A673 (cell line): ENCODE results near the gene GCFC2. TPM values are rescaled to one million over a fixed set of nuclear protein-coding genes. Genes with fewer than 3 reads are reported as not detected.

Experiments used
- Bru-seq: library from RNA; stranded (reverse); fragments of 400-500 nt; gene quantifications from one replicate; lab custom pipeline; 2021; lab: Mats Ljungman, UMichigan
- BruChase-seq, 2 experiments: library from RNA; stranded (reverse); fragments of 400-500 nt; gene quantifications; one replicate each; lab custom pipeline; 2021; lab: Mats Ljungman, UMichigan
- BruUV-seq: library from RNA; stranded (reverse); fragments of 400-500 nt; replicated peaks from 2 replicates; lab custom pipeline; 2021; lab: Mats Ljungman, UMichigan
- CTCF ChIA-PET: fragments of 300-600 bp; sonication (Branson Sonifier 250); formaldehyde crosslinking; loops from one replicate; lab custom pipeline; 2022; ENCODE audit warnings: antibody characterized with exemption; lab: Charles Lee
- POLR2A ChIA-PET: fragments of 300-600 bp; sonication (Branson Sonifier 250); formaldehyde crosslinking; loops from one replicate; lab custom pipeline; 2022; ENCODE audit warnings: antibody characterized with exemption; ENCODE audit not compliant: low non-redundant PET; lab: Charles Lee
- DNase-seq: peaks from one replicate; pipeline ENCODE4 v3.0.0-alpha.2; 2015; ENCODE audit warnings: low spot score
- H3K27ac ChIP-seq: fragments of 200-600 bp; sonication (generic); 2 replicates; pipeline ENCODE4 v1.5.1; 2016; ENCODE audit warnings: mixed run types, low read depth, mild to moderate bottlenecking, mixed read lengths, antibody characterized with exemption, low read length; ENCODE audit not compliant: poor library complexity, severe bottlenecking
- H3K27me3 ChIP-seq: fragments of 200-600 bp; sonication (generic); replicated peaks from 2 replicates; pipeline ENCODE4 v1.6.1; 2017; ENCODE audit warnings: mixed run types, low read depth, mild to moderate bottlenecking, mixed read lengths, antibody characterized with exemption, low read length; ENCODE audit not compliant: insufficient read depth, poor library complexity
- H3K36me3 ChIP-seq: fragments of 200-600 bp; sonication (generic); 2 replicates; pipeline ENCODE4 v1.6.1; 2016; ENCODE audit warnings: mixed run types, mild to moderate bottlenecking, mixed read lengths, antibody characterized with exemption, low read length; ENCODE audit not compliant: insufficient read depth, poor library complexity, severe bottlenecking
- H3K4me1 ChIP-seq: fragments of 200-600 bp; sonication (generic); 2 replicates; pipeline ENCODE4 v1.6.1; 2017; ENCODE audit warnings: mixed run types, mild to moderate bottlenecking, mixed read lengths, antibody characterized with exemption, low read length; ENCODE audit not compliant: insufficient read depth, poor library complexity, severe bottlenecking
- H3K4me3 ChIP-seq: fragments of 200-600 bp; sonication (generic); 2 replicates; pipeline ENCODE4 v1.5.1; 2016; ENCODE audit warnings: low read depth, mixed run types, mild to moderate bottlenecking, mixed read lengths, low read length; ENCODE audit not compliant: poor library complexity, severe bottlenecking
- H3K9me3 ChIP-seq: fragments of 200-600 bp; sonication (generic); 2 replicates; pipeline ENCODE4 v1.6.1; 2016; ENCODE audit warnings: mixed run types, low read depth, mild to moderate bottlenecking, mixed read lengths, antibody characterized with exemption, low read length; ENCODE audit not compliant: poor library complexity, severe bottlenecking
- EZH2 ChIP-seq: fragments of 200-600 bp; sonication (generic); IDR thresholded peaks from 2 replicates; pipeline ENCODE4 v1.6.1; 2017; ENCODE audit warnings: borderline replicate concordance, low read depth, mild to moderate bottlenecking, mixed read lengths, antibody characterized with exemption, low read length; ENCODE audit not compliant: poor library complexity, severe bottlenecking
- intact Hi-C: fragments of 100-400 bp; cut with micrococcal nuclease; formaldehyde crosslinking; loops from one replicate; pipeline ENCODE4 v1.10.0; 2022; ENCODE audit not compliant: unreplicated experiment
- long read RNA-seq: library from polyadenylated mRNA; stranded (forward); transcript quantifications from one replicate; pipeline ENCODE4 v2.0.0, GENCODE V29; 2022
- total RNA-seq: library from RNA; stranded (reverse); gene quantifications from 2 replicates; pipeline ENCODE4 v1.2.3, GENCODE V29; 2021
- TF ChIP-seq, protein P1 (sequence below): fragments of 300-800, 200-600 bp; sonication (generic); conservative IDR thresholded peaks from 2 replicates; pipeline ENCODE4 v1.5.1; 2017; ENCODE audit warnings: low read depth, mild to moderate bottlenecking, antibody characterized with exemption, low read length, moderate library complexity, mixed read lengths

The GCFC2 gene
- 40.2 and 42.2 TPM in 2 replicates for total RNA-seq
- percentile 88 among the genes with signal in this experiment for Bru-seq, nascent RNA
- percentile 83 among the genes with signal in this experiment for BruChase-seq, experiment 1, labeled RNA remaining after a 2-hour chase
- BruChase-seq, experiment 2, labeled RNA remaining after a 6-hour chase: percentile 74 among the genes with signal in this experiment
- long read RNA-seq, full-length matches to known transcripts: 64 of 131 reads
- long read RNA-seq, partial matches to known transcripts: 9 of 131 reads
- long read RNA-seq, other reads (novel, unspliced or antisense): 58 of 131 reads

- ChIA-PET POLR2A (interaction anchor here (0.6 kb wide), 1 partner anchor 121 kb away, joined by 4 read pairs; no protein-coding TSS in a partner anchor), CTCF (no interaction called here)
- H3K36me3 ChIP-seq: peaks cover 8% of the 10 kb centered on the region
- H3K4me3 ChIP-seq: peak within 1 kb of the TSS; percentile 62
- intact Hi-C loops: no loop called here
- BruUV-seq: no TSS peak
- TF ChIP-seq, protein P1, sequence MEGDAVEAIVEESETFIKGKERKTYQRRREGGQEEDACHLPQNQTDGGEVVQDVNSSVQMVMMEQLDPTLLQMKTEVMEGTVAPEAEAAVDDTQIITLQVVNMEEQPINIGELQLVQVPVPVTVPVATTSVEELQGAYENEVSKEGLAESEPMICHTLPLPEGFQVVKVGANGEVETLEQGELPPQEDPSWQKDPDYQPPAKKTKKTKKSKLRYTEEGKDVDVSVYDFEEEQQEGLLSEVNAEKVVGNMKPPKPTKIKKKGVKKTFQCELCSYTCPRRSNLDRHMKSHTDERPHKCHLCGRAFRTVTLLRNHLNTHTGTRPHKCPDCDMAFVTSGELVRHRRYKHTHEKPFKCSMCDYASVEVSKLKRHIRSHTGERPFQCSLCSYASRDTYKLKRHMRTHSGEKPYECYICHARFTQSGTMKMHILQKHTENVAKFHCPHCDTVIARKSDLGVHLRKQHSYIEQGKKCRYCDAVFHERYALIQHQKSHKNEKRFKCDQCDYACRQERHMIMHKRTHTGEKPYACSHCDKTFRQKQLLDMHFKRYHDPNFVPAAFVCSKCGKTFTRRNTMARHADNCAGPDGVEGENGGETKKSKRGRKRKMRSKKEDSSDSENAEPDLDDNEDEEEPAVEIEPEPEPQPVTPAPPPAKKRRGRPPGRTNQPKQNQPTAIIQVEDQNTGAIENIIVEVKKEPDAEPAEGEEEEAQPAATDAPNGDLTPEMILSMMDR: peak; percentile 52
- no peak for TF ChIP-seq EZH2
- peak within 1 kb of the TSS; percentile 96 for H3K27ac ChIP-seq
- no peaks in the 10 kb centered on the region for H3K9me3 ChIP-seq
- H3K4me1 ChIP-seq: no peaks in the 10 kb centered on the region
- peak; percentile 90 for DNase-seq
- no peaks in the 10 kb centered on the region for H3K27me3 ChIP-seq
Observed at GRCh38 chr2:75710577-75711253, at the start of gene GCFC2. TSS of gene GCFC2 (minus strand) at chr2:75710915. CDS start at chr2:75710855, 60 bp downstream.

DNA sequence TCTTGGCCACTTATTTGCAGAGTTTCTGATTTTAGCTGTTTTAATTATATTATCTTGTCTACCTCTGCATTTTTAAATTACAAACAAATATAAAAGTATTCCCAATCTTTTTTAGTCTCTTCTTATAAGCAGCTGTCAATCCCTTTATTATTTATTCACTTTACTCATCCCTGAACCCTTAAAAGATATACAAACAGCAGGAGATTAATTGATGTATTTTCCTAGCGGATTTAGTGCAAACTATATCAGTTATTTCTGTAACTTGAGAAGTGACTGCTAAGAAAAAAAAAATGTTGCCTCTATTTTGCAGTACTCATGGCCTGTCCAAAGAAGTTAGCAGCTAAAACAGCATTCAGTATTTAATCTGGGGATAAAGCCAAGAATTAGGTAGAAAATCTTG, 42.1 kb upstream of the GCFC2 start:
- intact Hi-C loops: no loop called here
- no peaks in the 10 kb centered on the region for H3K4me1 ChIP-seq
- no peaks in the 10 kb centered on the region for H3K27me3 ChIP-seq
- ChIA-PET POLR2A (no interaction called here), CTCF (no interaction called here)
- H3K4me3 ChIP-seq: no peak overlapping the region
- no peaks in the 10 kb centered on the region for H3K9me3 ChIP-seq
- no peak for DNase-seq
- TF ChIP-seq, protein P1: no peak
- no peak for TF ChIP-seq EZH2
- H3K27ac ChIP-seq: no peak overlapping the region
- H3K36me3 ChIP-seq: no peaks in the 10 kb centered on the region
- no TSS peak for BruUV-seq

DNA sequence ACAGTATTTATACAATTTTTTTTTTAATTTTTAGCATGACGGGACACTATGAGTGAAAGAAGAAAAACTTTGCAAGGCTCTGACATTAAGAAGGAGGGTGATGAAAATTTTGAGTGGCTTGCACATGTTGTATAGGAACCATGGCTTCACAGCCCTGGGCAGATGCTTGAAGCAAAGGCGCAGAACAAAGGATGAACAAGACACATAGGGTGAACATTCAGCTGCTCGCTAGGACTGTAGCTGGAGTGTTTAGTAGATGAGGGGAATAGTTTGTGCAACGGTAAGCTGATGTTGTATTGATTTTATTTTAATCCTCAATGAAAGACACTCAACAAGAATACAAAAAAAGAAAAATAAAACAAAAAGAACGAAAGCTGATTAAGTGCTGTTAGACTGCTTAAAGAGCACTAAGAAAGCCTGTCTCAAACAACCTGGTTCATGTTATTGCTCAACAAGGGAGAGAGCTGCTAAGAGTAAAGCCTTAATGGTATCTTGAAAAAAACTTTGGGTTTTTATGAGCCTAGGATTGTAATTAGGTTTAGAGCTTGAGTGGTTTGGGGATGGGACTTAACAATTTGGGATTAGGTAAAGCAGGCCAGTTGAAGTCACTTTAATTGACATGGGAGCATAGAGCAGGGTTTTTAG, 41.2 kb upstream of the GCFC2 start:
- TF ChIP-seq, protein P1: no peak
- TF ChIP-seq EZH2: no peak
- Histone ChIP-seq H3K4me3 (no peak overlapping the region), H3K4me1 (no peaks in the 10 kb centered on the region), H3K36me3 (no peaks in the 10 kb centered on the region), H3K27ac (no peak overlapping the region), H3K27me3 (no peaks in the 10 kb centered on the region), H3K9me3 (no peaks in the 10 kb centered on the region)
- ChIA-PET CTCF (no interaction called here), POLR2A (no interaction called here)
- no TSS peak for BruUV-seq
- no peak for DNase-seq
- intact Hi-C loops: no loop called here
